HL-60 (cell line): ENCODE data around the gene PPP2R5E.

Source experiments
- POLR2AphosphoS5 ChIP-seq: IDR thresholded peaks from 2 replicates; pipeline ENCODE4 v1.6.1; 2012; ENCODE audit warnings: low read depth
- TF ChIP-seq, protein P1 (sequence below): IDR thresholded peaks from one replicate; pipeline ENCODE4 v1.5.1; 2011; ENCODE audit warnings: low read length, control low read depth, inconsistent platforms; ENCODE audit not compliant: insufficient read depth

- TF ChIP-seq POLR2AphosphoS5 = no peak
- TF ChIP-seq, protein P1, sequence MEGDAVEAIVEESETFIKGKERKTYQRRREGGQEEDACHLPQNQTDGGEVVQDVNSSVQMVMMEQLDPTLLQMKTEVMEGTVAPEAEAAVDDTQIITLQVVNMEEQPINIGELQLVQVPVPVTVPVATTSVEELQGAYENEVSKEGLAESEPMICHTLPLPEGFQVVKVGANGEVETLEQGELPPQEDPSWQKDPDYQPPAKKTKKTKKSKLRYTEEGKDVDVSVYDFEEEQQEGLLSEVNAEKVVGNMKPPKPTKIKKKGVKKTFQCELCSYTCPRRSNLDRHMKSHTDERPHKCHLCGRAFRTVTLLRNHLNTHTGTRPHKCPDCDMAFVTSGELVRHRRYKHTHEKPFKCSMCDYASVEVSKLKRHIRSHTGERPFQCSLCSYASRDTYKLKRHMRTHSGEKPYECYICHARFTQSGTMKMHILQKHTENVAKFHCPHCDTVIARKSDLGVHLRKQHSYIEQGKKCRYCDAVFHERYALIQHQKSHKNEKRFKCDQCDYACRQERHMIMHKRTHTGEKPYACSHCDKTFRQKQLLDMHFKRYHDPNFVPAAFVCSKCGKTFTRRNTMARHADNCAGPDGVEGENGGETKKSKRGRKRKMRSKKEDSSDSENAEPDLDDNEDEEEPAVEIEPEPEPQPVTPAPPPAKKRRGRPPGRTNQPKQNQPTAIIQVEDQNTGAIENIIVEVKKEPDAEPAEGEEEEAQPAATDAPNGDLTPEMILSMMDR = no peak
Measured at GRCh38 chr14:63435204-63435603, 108.0 kb downstream of the PPP2R5E start.
